B cell (primary cell): ENCODE results near the gene MC1R. TPM values are rescaled to one million over a fixed set of nuclear protein-coding genes. Genes with fewer than 3 reads are reported as not detected.

Source experiments
- ATAC-seq: fragments of 200-7000 bp; cut with Tn5 transposase; one replicate; pipeline ENCODE4 v1.10.0; 2021; ENCODE audit warnings: low read depth, mild to moderate bottlenecking, moderate number of reproducible peaks, moderate library complexity
- CTCF ChIA-PET: fragments of 350-600 bp; sonication (Branson Sonifier 250); formaldehyde crosslinking; loops from one replicate; lab custom pipeline; 2021; ENCODE audit warnings: antibody characterized with exemption, inconsistent platforms; lab: Charles Lee
- POLR2A ChIA-PET: fragments of 350-600 bp; sonication (Branson Sonifier 250); formaldehyde crosslinking; loops from one replicate; lab custom pipeline; 2021; ENCODE audit warnings: antibody characterized with exemption; lab: Charles Lee
- DNase-seq: peaks from one replicate; pipeline ENCODE4 v3.0.0; 2013
- H2AFZ ChIP-seq: 2 replicates; pipeline ENCODE4 v1.6.1; 2012; ENCODE audit warnings: mild to moderate bottlenecking, low read depth, low read length; ENCODE audit not compliant: insufficient read depth, poor library complexity, severe bottlenecking
- H3K27ac ChIP-seq, 2 donors: 1 replicate in 1 of 2; 2 replicates in 1 of 2; pipeline ENCODE4 v1.5.1; 2012 to 2013; ENCODE audit warnings: low read length in 2 of 2, mild to moderate bottlenecking in 2 of 2, moderate library complexity in 1 of 2
- H3K27me3 ChIP-seq, 4 experiments: fragments of 200-600 bp in 1 of 4; sonication (generic) in 1 of 4; replicated peaks in 1 of 4; 1 replicate in 2 of 4; 2 replicates in 2 of 4; pipeline versions ENCODE4 v1.6.1 to v1.7.0; 2013 to 2016; ENCODE audit warnings: low read length in 3 of 4, mild to moderate bottlenecking in 2 of 4, mixed read lengths in 1 of 4, moderate library complexity in 1 of 4; ENCODE audit not compliant: insufficient read depth in 4 of 4, control insufficient read depth in 3 of 4; ENCODE audit errors: control extremely low read depth in 1 of 4
- H3K36me3 ChIP-seq, 2 experiments: replicated peaks in 1 of 2; 1 replicate in 1 of 2; 2 replicates in 1 of 2; pipeline versions ENCODE4 v1.6.1 to v1.7.1; 2013; ENCODE audit warnings: low read length in 1 of 2; ENCODE audit not compliant: insufficient read depth in 2 of 2, control insufficient read depth in 1 of 2; ENCODE audit errors: control extremely low read depth in 1 of 2, extremely low read depth in 1 of 2
- H3K4me1 ChIP-seq, 2 donors: fragments of 200-600 bp in 1 of 2; sonication (generic) in 1 of 2; 1 replicate in 1 of 2; 2 replicates in 1 of 2; pipeline versions ENCODE4 v1.5.1 to v1.6.1; 2013 to 2017; ENCODE audit warnings: low read length in 2 of 2; ENCODE audit not compliant: control insufficient read depth in 2 of 2, insufficient read depth in 2 of 2
- H3K4me2 ChIP-seq: replicated peaks from 2 replicates; pipeline ENCODE3; 2012; ENCODE audit warnings: mild to moderate bottlenecking, low read depth, low read length; ENCODE audit not compliant: poor library complexity, severe bottlenecking
- H3K4me3 ChIP-seq, 5 experiments: fragments of 200-600 bp in 1 of 5; sonication (generic) in 1 of 5; 1 replicate in 3 of 5; 2 replicates in 2 of 5; pipeline versions ENCODE4 v1.5.1 to v1.7.0; 2011 to 2016; ENCODE audit warnings: low read length in 4 of 5, mild to moderate bottlenecking in 4 of 5, low read depth in 2 of 5, control low read depth in 1 of 5, moderate library complexity in 1 of 5; ENCODE audit not compliant: insufficient read depth in 1 of 5; ENCODE audit errors: control extremely low read depth in 1 of 5, extremely low read depth in 1 of 5
- H3K79me2 ChIP-seq: fragments of 200-600 bp; sonication (generic); one replicate; pipeline ENCODE4 v1.6.0; 2016; ENCODE audit warnings: low read length; ENCODE audit not compliant: control insufficient read depth, insufficient read depth
- H3K9ac ChIP-seq: fragments of 200-600 bp; sonication (generic); 2 replicates; pipeline ENCODE4 v1.6.1; 2017; ENCODE audit warnings: mild to moderate bottlenecking, low read length, moderate library complexity
- H3K9me3 ChIP-seq, 3 donors: one replicate each; pipeline versions ENCODE4 v1.6.1 to v1.7.1; 2013; ENCODE audit warnings: low read length in 2 of 3; ENCODE audit not compliant: control insufficient read depth in 2 of 3, insufficient read depth in 1 of 3; ENCODE audit errors: control extremely low read depth in 1 of 3
- H4K20me1 ChIP-seq: 2 replicates; pipeline ENCODE4 v1.6.0; 2012; ENCODE audit warnings: mild to moderate bottlenecking, low read length; ENCODE audit not compliant: insufficient read depth, control insufficient read depth, poor library complexity, severe bottlenecking
- H3K27ac Mint-ChIP-seq: one replicate; pipeline ENCODE4 v1.8.0; 2021; ENCODE audit warnings: mixed read lengths
- H3K27me3 Mint-ChIP-seq: one replicate; pipeline ENCODE4 v1.8.0; 2021; ENCODE audit warnings: mixed read lengths
- H3K4me1 Mint-ChIP-seq: one replicate; pipeline ENCODE4 v1.8.0; 2021; ENCODE audit warnings: mixed read lengths
- H3K4me3 Mint-ChIP-seq: one replicate; pipeline ENCODE4 v1.8.0; 2021; ENCODE audit warnings: mixed read lengths
- H3K9me3 Mint-ChIP-seq: one replicate; pipeline ENCODE4 v1.8.0; 2022; ENCODE audit warnings: mixed read lengths; ENCODE audit not compliant: insufficient read depth
- EZH2 ChIP-seq: IDR thresholded peaks from 2 replicates; pipeline ENCODE4 v1.6.1; 2012; ENCODE audit warnings: borderline replicate concordance, low read depth, mild to moderate bottlenecking, moderate library complexity, low read length; ENCODE audit not compliant: insufficient read depth, poor library complexity, severe bottlenecking
- WGBS: methylation state at CpG from one replicate; pipeline ENCODE4 v1.1.5; 2013; ENCODE audit warnings: missing lambda C conversion rate; ENCODE audit not compliant: insufficient coverage; 5-methylcytosine and 5-hydroxymethylcytosine counted together
- intact Hi-C: fragments of 100-400 bp; cut with micrococcal nuclease; formaldehyde crosslinking; loops from one replicate; pipeline ENCODE4 v1.10.0; 2022
- polyA plus RNA-seq: library from polyadenylated mRNA; depleted of rRNA; stranded (reverse); fragments of >200 nt; gene quantifications from 2 replicates; pipeline ENCODE4 v1.2.3, GENCODE V29; 2012
- total RNA-seq, 2 donors: library from RNA; stranded (reverse); fragments of 120-200 nt in 1 of 2; gene quantifications; 1 replicate in 1 of 2; 2 replicates in 1 of 2; pipeline versions ENCODE4 v1.2.3 to v1.2.4, GENCODE V29; 2013 to 2022
- TF ChIP-seq, protein P1 (sequence below): fragments of 200-600 bp; IDR thresholded peaks from one replicate; pipeline ENCODE4 v1.8.0; 2022; ENCODE audit warnings: antibody characterized with exemption, mild to moderate bottlenecking

Gene MC1R
- total and polyA plus RNA-seq, 2 donors (not counting 1 experiment from before 2014, with no cell fraction given): 13.2 to 15.2 TPM

DNA sequence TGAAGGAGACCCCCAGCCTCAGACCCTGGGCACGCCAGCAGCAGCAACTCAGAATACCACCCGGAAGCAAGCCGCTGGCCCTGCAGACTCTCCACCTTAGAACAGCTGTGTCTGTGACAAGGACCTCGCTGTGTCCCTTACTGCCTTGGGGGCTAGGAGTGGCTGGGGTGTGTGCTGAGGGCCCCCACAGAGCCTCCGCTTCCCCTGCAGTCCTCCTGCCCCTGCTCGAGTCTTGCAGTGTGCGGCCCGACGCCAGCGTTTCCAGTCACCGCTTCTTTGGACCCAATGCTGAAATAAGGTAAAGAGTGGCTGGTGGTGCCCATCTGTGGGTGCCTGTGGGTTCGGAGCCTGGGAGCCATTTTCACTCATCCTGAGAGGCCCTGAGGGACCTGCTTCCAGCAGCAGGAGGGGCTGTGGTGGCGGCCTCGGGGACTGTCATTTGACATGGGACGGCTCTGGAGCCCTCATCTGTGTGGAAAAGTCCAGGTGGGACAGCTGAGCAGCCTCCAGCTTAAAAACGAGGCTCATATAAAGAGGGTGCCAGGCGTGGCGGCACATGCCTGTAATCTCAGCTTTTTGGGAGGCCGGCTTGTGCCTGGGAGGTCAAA lies 14.7 kb upstream of the MC1R start:
- H3K4me3 ChIP-seq: no peak overlapping the region
- H3K9me3 Mint-ChIP-seq: no peaks in the 10 kb centered on the region
- no peaks in the 10 kb centered on the region for H3K4me1 ChIP-seq
- TF ChIP-seq, protein P1, sequence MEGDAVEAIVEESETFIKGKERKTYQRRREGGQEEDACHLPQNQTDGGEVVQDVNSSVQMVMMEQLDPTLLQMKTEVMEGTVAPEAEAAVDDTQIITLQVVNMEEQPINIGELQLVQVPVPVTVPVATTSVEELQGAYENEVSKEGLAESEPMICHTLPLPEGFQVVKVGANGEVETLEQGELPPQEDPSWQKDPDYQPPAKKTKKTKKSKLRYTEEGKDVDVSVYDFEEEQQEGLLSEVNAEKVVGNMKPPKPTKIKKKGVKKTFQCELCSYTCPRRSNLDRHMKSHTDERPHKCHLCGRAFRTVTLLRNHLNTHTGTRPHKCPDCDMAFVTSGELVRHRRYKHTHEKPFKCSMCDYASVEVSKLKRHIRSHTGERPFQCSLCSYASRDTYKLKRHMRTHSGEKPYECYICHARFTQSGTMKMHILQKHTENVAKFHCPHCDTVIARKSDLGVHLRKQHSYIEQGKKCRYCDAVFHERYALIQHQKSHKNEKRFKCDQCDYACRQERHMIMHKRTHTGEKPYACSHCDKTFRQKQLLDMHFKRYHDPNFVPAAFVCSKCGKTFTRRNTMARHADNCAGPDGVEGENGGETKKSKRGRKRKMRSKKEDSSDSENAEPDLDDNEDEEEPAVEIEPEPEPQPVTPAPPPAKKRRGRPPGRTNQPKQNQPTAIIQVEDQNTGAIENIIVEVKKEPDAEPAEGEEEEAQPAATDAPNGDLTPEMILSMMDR: no peak
- no peak for TF ChIP-seq EZH2
- H3K27ac ChIP-seq: no peak overlapping the region
- H3K4me1 Mint-ChIP-seq: peaks cover 2% of the 10 kb centered on the region
- no peaks in the 10 kb centered on the region for H3K27me3 ChIP-seq
- H3K27ac Mint-ChIP-seq: no peak overlapping the region
- H3K4me3 Mint-ChIP-seq: no peak overlapping the region
- H2AFZ ChIP-seq: no peak overlapping the region
- H3K9ac ChIP-seq: no peak overlapping the region
- H3K27me3 Mint-ChIP-seq: no peaks in the 10 kb centered on the region
- ChIA-PET POLR2A (no interaction called here), CTCF (no interaction called here)
- no peak overlapping the region for H3K4me2 ChIP-seq
- DNase-seq (no peak), ATAC-seq (no peak)
- peaks cover 2% of the 10 kb centered on the region for H3K79me2 ChIP-seq
- intact Hi-C loops: no loop called here
- H3K36me3 ChIP-seq: peaks cover 0 to 58% of the 10 kb centered on the region in 2 experiments
- H4K20me1 ChIP-seq: peaks cover 77% of the 10 kb centered on the region
- 98% methylated on average over 18 of the region's 19 CpGs for WGBS
- H3K9me3 ChIP-seq: no peaks in the 10 kb centered on the region

DNA sequence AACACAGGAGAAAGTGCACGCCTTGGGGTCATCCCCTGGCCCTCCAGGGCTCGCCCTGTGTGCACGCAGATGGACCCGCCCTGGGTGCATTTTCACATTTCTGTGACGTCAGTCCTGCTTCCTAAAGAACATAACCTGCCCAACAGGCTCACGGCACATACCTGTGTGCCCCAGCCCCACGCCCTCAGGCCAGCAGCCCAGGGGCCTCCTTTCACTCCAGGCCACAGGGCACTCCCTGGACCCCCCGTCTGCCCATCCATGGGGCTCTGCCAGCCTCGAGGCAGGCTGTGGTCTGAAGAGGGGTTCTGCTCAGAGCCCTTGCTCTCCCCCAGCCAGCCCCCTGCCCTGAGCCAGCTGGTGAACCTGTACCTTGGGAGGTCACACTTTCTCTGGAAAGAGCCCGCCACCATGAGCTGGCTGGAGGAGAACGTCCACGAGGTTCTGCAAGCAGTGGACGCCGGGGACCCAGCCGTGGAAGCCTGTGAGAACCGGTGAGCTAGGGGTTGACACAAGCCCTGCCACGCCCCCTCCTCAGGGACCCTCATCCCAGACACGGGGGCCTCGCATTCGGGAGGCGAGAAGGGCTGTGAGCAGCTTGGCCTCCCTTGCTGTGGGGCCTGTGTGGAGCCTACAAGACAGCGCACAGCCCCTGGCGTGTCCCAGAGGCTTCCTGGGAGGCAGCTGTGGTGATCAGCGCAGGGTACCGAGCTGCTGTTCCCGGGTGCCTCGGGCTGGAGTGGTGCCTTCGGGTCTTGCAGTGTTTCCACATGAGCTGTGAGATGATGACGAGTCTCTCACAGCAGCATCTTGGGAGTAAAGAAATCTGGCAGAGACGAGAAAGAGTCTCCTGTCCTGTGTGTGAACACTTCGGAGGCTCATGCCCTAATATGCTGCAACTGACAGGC lies 13.8 kb upstream of the MC1R start:
- H3K4me3 ChIP-seq: no peak overlapping the region
- ChIA-PET POLR2A (interaction anchor here (0.7 kb wide), 1 partner anchor 31 kb away, joined by 3 read pairs; the partner anchor contains the start of gene TCF25), CTCF (interaction anchor here (0.8 kb wide), 1 partner anchor 40 kb away, joined by 4 read pairs; no protein-coding TSS in a partner anchor)
- no peak for ATAC-seq
- 97% methylated on average over 31 of the region's 31 CpGs for WGBS
- Mint-ChIP-seq H3K9me3 (no peaks in the 10 kb centered on the region), H3K27me3 (no peaks in the 10 kb centered on the region), H3K4me1 (peaks cover 7% of the 10 kb centered on the region), H3K4me3 (no peak overlapping the region), H3K27ac (no peak overlapping the region)
- no peaks in the 10 kb centered on the region for H3K79me2 ChIP-seq
- DNase-seq: peak; percentile 23
- H4K20me1 ChIP-seq: peaks cover 77% of the 10 kb centered on the region
- H3K9ac ChIP-seq: no peak overlapping the region
- TF ChIP-seq, protein P1: no peak
- TF ChIP-seq EZH2: no peak
- no peaks in the 10 kb centered on the region for H3K27me3 ChIP-seq
- H3K9me3 ChIP-seq: no peaks in the 10 kb centered on the region
- peaks cover 0 to 53% of the 10 kb centered on the region in 2 experiments for H3K36me3 ChIP-seq
- no peak overlapping the region for H3K4me2 ChIP-seq
- H3K4me1 ChIP-seq: peaks cover 0 to under 1% of the 10 kb centered on the region in 2 donors
- H3K27ac ChIP-seq: no peak overlapping the region
- no peak overlapping the region for H2AFZ ChIP-seq
- intact Hi-C loops: no loop called here
